IMR-90 (cell line): ENCODE data around the gene TASP1. TPM values are rescaled to one million over a fixed set of nuclear protein-coding genes. Genes with fewer than 3 reads are reported as not detected.

Experiments
- ATAC-seq: fragments of 200-7000 bp; cut with Tn5 transposase; 2 replicates; pipeline ENCODE4 v1.9.1; 2020; ENCODE audit warnings: low read depth, mild to moderate bottlenecking, moderate library complexity
- BruUV-seq: library from RNA; stranded (reverse); fragments of 400-500 nt; replicated peaks from 2 replicates; lab custom pipeline; 2021; lab: Mats Ljungman, UMichigan
- CTCF ChIA-PET: fragments of 300-600 bp; formaldehyde crosslinking; extraction: SDS; loops from one replicate; lab custom pipeline; 2021; ENCODE audit warnings: antibody characterized with exemption; lab: Yijun Ruan, JAX
- POLR2A ChIA-PET: fragments of 300-600 bp; sonication (Branson Sonifier 250); formaldehyde crosslinking; loops from one replicate; lab custom pipeline; 2022; ENCODE audit warnings: antibody characterized with exemption; ENCODE audit not compliant: unreplicated experiment; lab: Charles Lee
- DNase-seq: peaks from one replicate; pipeline ENCODE4 v3.0.0; 2013
- H2AFZ ChIP-seq: replicated peaks from 2 replicates; pipeline ENCODE3; 2013; ENCODE audit warnings: low read length, mild to moderate bottlenecking; ENCODE audit not compliant: poor library complexity
- H2AK5ac ChIP-seq: 2 replicates; pipeline ENCODE4 v1.6.1; 2013; ENCODE audit warnings: low read depth, low read length, inconsistent platforms
- H2AK9ac ChIP-seq: replicated peaks from 2 replicates; pipeline ENCODE3; 2013; ENCODE audit warnings: mild to moderate bottlenecking, low read depth, low read length, moderate library complexity; ENCODE audit not compliant: poor library complexity
- H2BK120ac ChIP-seq: 2 replicates; pipeline ENCODE4 v1.6.1; 2013; ENCODE audit warnings: low read depth, low read length, inconsistent platforms
- H2BK15ac ChIP-seq: 3 replicates; pipeline ENCODE4 v1.6.1; 2013; ENCODE audit warnings: low read depth, low read length, inconsistent platforms
- H2BK20ac ChIP-seq: 2 replicates; pipeline ENCODE4 v1.6.1; 2013; ENCODE audit warnings: low read depth, mild to moderate bottlenecking, inconsistent platforms, low read length, moderate library complexity
- H2BK5ac ChIP-seq: 2 replicates; pipeline ENCODE4 v1.6.1; 2013; ENCODE audit warnings: mild to moderate bottlenecking, low read depth, low read length, inconsistent platforms; ENCODE audit not compliant: poor library complexity, severe bottlenecking
- H3K14ac ChIP-seq: replicated peaks from 2 replicates; pipeline ENCODE4 v1.6.1; 2013; ENCODE audit warnings: low read depth, low read length, inconsistent platforms
- H3K18ac ChIP-seq: 2 replicates; pipeline ENCODE4 v1.6.1; 2013; ENCODE audit warnings: low read depth, low read length, control low read depth
- H3K23ac ChIP-seq: 2 replicates; pipeline ENCODE4 v1.6.1; 2013; ENCODE audit warnings: low read depth, low read length, inconsistent platforms
- H3K27ac ChIP-seq: 2 replicates; pipeline ENCODE4 v1.5.1; 2013; ENCODE audit warnings: mild to moderate bottlenecking, control low read depth, low read length; ENCODE audit not compliant: insufficient read depth
- H3K27me3 ChIP-seq: 2 replicates; pipeline ENCODE4 v1.6.1; 2013; ENCODE audit warnings: low read length; ENCODE audit not compliant: control insufficient read depth, insufficient read depth
- H3K36me3 ChIP-seq: 2 replicates; pipeline ENCODE4 v1.6.1; 2013; ENCODE audit warnings: low read length, mixed read lengths; ENCODE audit not compliant: control insufficient read depth, insufficient read depth
- H3K4ac ChIP-seq: 2 replicates; pipeline ENCODE4 v1.6.1; 2013; ENCODE audit warnings: low read depth, low read length, inconsistent platforms
- H3K4me1 ChIP-seq: 2 replicates; pipeline ENCODE4 v1.6.1; 2013; ENCODE audit warnings: low read length, mixed read lengths; ENCODE audit not compliant: control insufficient read depth, insufficient read depth
- H3K4me2 ChIP-seq: 2 replicates; pipeline ENCODE4 v1.6.1; 2013; ENCODE audit warnings: low read depth, mild to moderate bottlenecking, control low read depth, low read length, moderate library complexity
- H3K4me3 ChIP-seq: 2 replicates; pipeline ENCODE4 v1.5.1; 2013; ENCODE audit warnings: low read depth, mild to moderate bottlenecking, control low read depth, low read length, moderate library complexity; ENCODE audit not compliant: insufficient read depth
- H3K56ac ChIP-seq: 2 replicates; pipeline ENCODE4 v1.6.1; 2013; ENCODE audit warnings: low read length, inconsistent platforms; ENCODE audit not compliant: insufficient read depth; ENCODE audit errors: extremely low read depth
- H3K79me1 ChIP-seq, 2 experiments: 2 replicates each; pipeline ENCODE4 v1.6.1; 2013; ENCODE audit warnings: low read length in 2 of 2, inconsistent platforms in 1 of 2, low read depth in 1 of 2
- H3K9ac ChIP-seq: 2 replicates; pipeline ENCODE4 v1.6.1; 2013; ENCODE audit warnings: low read depth, low read length, control low read depth
- H3K9me1 ChIP-seq: 2 replicates; pipeline ENCODE4 v1.6.1; 2013; ENCODE audit warnings: low read length, inconsistent platforms; ENCODE audit not compliant: insufficient read depth
- H3K9me3 ChIP-seq: 2 replicates; pipeline ENCODE4 v1.6.1; 2013; ENCODE audit warnings: low read length; ENCODE audit not compliant: control insufficient read depth, insufficient read depth
- H4K20me1 ChIP-seq: 2 replicates; pipeline ENCODE4 v1.6.1; 2013; ENCODE audit warnings: low read length, inconsistent platforms; ENCODE audit not compliant: insufficient read depth
- H4K5ac ChIP-seq: 2 replicates; pipeline ENCODE4 v1.6.1; 2013; ENCODE audit warnings: mild to moderate bottlenecking, low read depth, low read length, control low read depth
- H4K8ac ChIP-seq, 2 experiments: 2 replicates each; pipeline ENCODE4 v1.6.1; 2013; ENCODE audit warnings: low read depth in 2 of 2, low read length in 2 of 2, control low read depth in 1 of 2, inconsistent platforms in 1 of 2
- H4K91ac ChIP-seq: 2 replicates; pipeline ENCODE4 v1.6.1; 2013; ENCODE audit warnings: low read depth, low read length, inconsistent platforms; ENCODE audit not compliant: insufficient read depth
- BHLHE40 ChIP-seq: fragments of 150-350 bp; IDR thresholded peaks from 2 replicates; pipeline ENCODE4 v1.6.1; 2016; ENCODE audit warnings: mild to moderate bottlenecking, low read depth, low read length
- CEBPB ChIP-seq: IDR thresholded peaks from 2 replicates; pipeline ENCODE4 v1.6.1; 2012; ENCODE audit warnings: low read depth, low read length, improper control_type of control experiment
- CHD1 ChIP-seq: IDR thresholded peaks from 2 replicates; pipeline ENCODE4 v1.6.1; 2012; ENCODE audit warnings: low read depth, low read length, improper control_type of control experiment
- FOS ChIP-seq: fragments of 150-350 bp; IDR thresholded peaks from 2 replicates; pipeline ENCODE4 v1.6.1; 2016; ENCODE audit warnings: low read depth, low read length
- MAZ ChIP-seq: IDR thresholded peaks from 2 replicates; pipeline ENCODE4 v1.6.1; 2012; ENCODE audit warnings: low read depth, mild to moderate bottlenecking, low read length, improper control_type of control experiment, moderate library complexity, borderline replicate concordance
- MXI1 ChIP-seq: IDR thresholded peaks from 2 replicates; pipeline ENCODE4 v1.6.1; 2012; ENCODE audit warnings: low read depth, mild to moderate bottlenecking, low read length, moderate library complexity, borderline replicate concordance
- NFE2L2 ChIP-seq: fragments of 150-350 bp; IDR thresholded peaks from 2 replicates; pipeline ENCODE4 v1.6.1; 2016; ENCODE audit warnings: low read depth, mild to moderate bottlenecking, low read length
- POLR2A ChIP-seq: IDR thresholded peaks from 2 replicates; pipeline ENCODE4 v1.6.1; 2012; ENCODE audit warnings: mild to moderate bottlenecking, low read depth, low read length
- RAD21 ChIP-seq: IDR thresholded peaks from 2 replicates; pipeline ENCODE4 v1.6.1; 2012; ENCODE audit warnings: low read length, improper control_type of control experiment
- RFX5 ChIP-seq: IDR thresholded peaks from 2 replicates; pipeline ENCODE4 v1.8.0; 2012; ENCODE audit warnings: low read depth, mild to moderate bottlenecking, low read length, moderate library complexity
- SMC3 ChIP-seq: fragments of 150-350 bp; IDR thresholded peaks from 2 replicates; pipeline ENCODE4 v1.6.1; 2016; ENCODE audit warnings: low read depth, mild to moderate bottlenecking, antibody characterized with exemption, low read length, moderate library complexity
- dilution Hi-C: fragments of 300-500 bp; cut with HindIII; formaldehyde crosslinking; loops from one replicate; pipeline ENCODE4 v1.14.3; 2018; ENCODE audit warnings: low sequenced_read_pairs; ENCODE audit not compliant: unreplicated experiment
- in situ Hi-C: fragments of 300-500 bp; cut with MboI; formaldehyde crosslinking; loops from 3 replicates; pipeline ENCODE4 v1.14.3; 2019; ENCODE audit warnings: low sequenced_read_pairs, inconsistent platforms, mixed read lengths
- intact Hi-C: fragments of 100-400 bp; cut with micrococcal nuclease; formaldehyde crosslinking; loops from 2 replicates; pipeline ENCODE4 v1.10.0; 2022
- polyA plus RNA-seq, 3 experiments: library from polyadenylated mRNA; depleted of rRNA; stranded (reverse); fragments of >200 nt; gene quantifications; 2 replicates each; pipeline ENCODE4 v1.2.3, GENCODE V29; 2012; ENCODE audit warnings: low replicate concordance in 1 of 3
- total RNA-seq: library from RNA; depleted of rRNA; stranded (reverse); fragments of >200 nt; gene quantifications from 2 replicates; pipeline ENCODE4 v1.2.3, GENCODE V29; 2012
- TF ChIP-seq, protein P1 (sequence below): fragments of 150-350 bp; IDR thresholded peaks from 2 replicates; pipeline ENCODE4 v1.6.1; 2016; ENCODE audit warnings: low read depth, mild to moderate bottlenecking, low read length, moderate library complexity, borderline replicate concordance
- TF ChIP-seq, protein P2 (sequence below): fragments of 150-350 bp; IDR thresholded peaks from 2 replicates; pipeline ENCODE4 v1.6.1; 2017; ENCODE audit warnings: mild to moderate bottlenecking, antibody characterized with exemption, low read length, low read depth

TASP1 gene
- total and polyA plus RNA-seq, 2 of the 4 experiments (the other 2 are of a cell fraction) = 3.9 to 7.9 TPM

DNA sequence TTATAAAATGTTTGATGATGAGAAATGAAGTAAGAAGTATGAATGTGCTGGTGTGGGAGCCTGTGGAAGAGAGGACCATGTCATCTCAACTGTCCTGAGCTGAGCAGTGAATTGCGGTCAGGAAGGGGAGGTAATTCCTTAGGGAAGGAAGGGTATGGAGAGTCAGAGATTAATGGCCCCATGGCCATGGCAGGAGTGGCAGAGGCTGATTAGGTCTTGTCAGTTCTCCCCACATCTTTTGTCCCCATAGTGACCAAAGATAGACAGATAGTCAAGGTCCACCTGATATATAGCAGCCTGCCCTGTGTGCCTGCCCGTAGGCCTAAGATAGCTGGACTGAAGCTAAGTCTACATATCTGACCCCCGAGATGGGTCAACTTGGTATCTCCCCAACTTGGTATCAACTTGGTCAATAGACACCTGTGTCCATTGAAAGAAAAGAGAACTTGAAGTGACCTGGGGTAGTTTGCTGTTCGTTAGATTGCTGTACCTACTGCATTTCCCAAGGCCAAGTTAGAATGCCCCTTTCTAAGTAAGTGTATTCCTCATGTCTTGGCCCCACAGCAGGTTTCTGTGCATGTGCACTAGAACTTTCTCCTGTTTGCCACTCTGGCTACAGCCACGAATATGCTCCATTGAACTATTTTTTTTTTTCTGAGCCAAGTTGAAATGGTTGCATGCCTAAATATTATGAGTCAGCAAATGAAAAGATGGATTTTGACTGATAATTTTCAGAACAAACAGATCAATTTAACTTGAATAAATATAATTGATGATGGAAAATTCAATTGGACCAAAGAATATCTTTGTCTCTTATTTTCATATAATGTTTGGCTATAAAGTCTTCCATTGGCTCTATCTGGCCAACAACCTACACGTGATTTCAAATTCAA is 274.2 kb downstream of the TASP1 start (continued):
- TF ChIP-seq CEBPB = no peak

DNA sequence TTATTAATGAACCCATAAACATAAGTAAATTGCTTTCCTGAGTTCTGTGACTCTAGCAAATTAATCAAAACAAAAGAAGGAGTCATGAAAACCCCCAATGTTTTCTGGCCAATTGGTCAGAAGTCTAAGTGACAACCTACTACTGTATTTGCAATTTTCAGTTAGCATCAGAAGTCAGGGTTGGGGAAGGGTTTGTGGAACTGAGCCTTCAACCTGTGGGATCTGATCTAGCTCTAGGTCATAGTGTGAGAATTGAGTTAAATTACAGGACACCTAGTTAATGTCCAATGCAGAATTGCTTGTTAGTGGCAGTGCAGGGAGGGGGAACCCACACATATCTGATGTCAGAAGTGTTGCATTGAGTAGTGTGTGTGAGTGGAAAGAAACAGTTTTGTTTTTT is 275.3 kb downstream of the TASP1 start:
- Histone ChIP-seq H3K36me3 (no peaks in the 10 kb centered on the region), H2BK120ac (no peak overlapping the region), H2AK9ac (no peak overlapping the region), H3K9me3 (no peaks in the 10 kb centered on the region), H3K27ac (no peak overlapping the region), H3K79me1 (no peaks in the 10 kb centered on the region), H4K8ac (no peak overlapping the region), H2AFZ (no peak overlapping the region), H3K9me1 (no peaks in the 10 kb centered on the region), H3K14ac (no peak overlapping the region), H3K18ac (no peak overlapping the region), H4K5ac (no peak overlapping the region), H3K4ac (no peak overlapping the region), H3K27me3 (no peaks in the 10 kb centered on the region; the same call in 1 of the 2 replicates), H2BK20ac (no peak overlapping the region), H4K20me1 (no peaks in the 10 kb centered on the region), H3K4me2 (no peak overlapping the region), H2AK5ac (no peak overlapping the region), H3K4me3 (no peak overlapping the region), H3K23ac (no peak overlapping the region), H2BK15ac (no peak overlapping the region), H3K56ac (no peak overlapping the region), H3K9ac (no peak overlapping the region), H3K4me1 (no peaks in the 10 kb centered on the region), H4K91ac (no peak overlapping the region), H2BK5ac (no peak overlapping the region)
- intact Hi-C loops = no loop called here
- ATAC-seq (no peak), DNase-seq (no peak)
- POLR2A ChIA-PET = no interaction called here
- CTCF ChIA-PET = no interaction called here
- dilution Hi-C loops = no loop called here
- BruUV-seq = no TSS peak
- in situ Hi-C loops = loop anchor here (25.0 kb wide), 1 partner anchor 99 kb away; no protein-coding TSS in a partner anchor
- no peak for TF ChIP-seq BHLHE40
- no peak for TF ChIP-seq MXI1
- no peak for TF ChIP-seq RFX5
- TF ChIP-seq MAZ = no peak
- no peak for TF ChIP-seq FOS
- TF ChIP-seq POLR2A = no peak
- TF ChIP-seq, protein P1, sequence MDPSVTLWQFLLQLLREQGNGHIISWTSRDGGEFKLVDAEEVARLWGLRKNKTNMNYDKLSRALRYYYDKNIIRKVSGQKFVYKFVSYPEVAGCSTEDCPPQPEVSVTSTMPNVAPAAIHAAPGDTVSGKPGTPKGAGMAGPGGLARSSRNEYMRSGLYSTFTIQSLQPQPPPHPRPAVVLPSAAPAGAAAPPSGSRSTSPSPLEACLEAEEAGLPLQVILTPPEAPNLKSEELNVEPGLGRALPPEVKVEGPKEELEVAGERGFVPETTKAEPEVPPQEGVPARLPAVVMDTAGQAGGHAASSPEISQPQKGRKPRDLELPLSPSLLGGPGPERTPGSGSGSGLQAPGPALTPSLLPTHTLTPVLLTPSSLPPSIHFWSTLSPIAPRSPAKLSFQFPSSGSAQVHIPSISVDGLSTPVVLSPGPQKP = no peak
- no peak for TF ChIP-seq CEBPB
- TF ChIP-seq NFE2L2 = no peak
- TF ChIP-seq SMC3 = no peak
- TF ChIP-seq CHD1 = no peak
- no peak for TF ChIP-seq RAD21
- TF ChIP-seq, protein P2, sequence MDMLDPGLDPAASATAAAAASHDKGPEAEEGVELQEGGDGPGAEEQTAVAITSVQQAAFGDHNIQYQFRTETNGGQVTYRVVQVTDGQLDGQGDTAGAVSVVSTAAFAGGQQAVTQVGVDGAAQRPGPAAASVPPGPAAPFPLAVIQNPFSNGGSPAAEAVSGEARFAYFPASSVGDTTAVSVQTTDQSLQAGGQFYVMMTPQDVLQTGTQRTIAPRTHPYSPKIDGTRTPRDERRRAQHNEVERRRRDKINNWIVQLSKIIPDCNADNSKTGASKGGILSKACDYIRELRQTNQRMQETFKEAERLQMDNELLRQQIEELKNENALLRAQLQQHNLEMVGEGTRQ = no peak
